ENCODE data around the gene CACFD1.

CACFD1 gene

GRCh38 chr9:133454325-133454724 lies 5.5 kb upstream of the CACFD1 start:
- no peak overlapping the region for H3K27ac ChIP-seq
- TF ChIP-seq ZFX (IDR thresholded peaks at IDR 0.05; ENCODE audit: borderline replicate concordance) (no peak), CTCF (IDR thresholded peaks at IDR 0.05) (no peak)

DNA sequence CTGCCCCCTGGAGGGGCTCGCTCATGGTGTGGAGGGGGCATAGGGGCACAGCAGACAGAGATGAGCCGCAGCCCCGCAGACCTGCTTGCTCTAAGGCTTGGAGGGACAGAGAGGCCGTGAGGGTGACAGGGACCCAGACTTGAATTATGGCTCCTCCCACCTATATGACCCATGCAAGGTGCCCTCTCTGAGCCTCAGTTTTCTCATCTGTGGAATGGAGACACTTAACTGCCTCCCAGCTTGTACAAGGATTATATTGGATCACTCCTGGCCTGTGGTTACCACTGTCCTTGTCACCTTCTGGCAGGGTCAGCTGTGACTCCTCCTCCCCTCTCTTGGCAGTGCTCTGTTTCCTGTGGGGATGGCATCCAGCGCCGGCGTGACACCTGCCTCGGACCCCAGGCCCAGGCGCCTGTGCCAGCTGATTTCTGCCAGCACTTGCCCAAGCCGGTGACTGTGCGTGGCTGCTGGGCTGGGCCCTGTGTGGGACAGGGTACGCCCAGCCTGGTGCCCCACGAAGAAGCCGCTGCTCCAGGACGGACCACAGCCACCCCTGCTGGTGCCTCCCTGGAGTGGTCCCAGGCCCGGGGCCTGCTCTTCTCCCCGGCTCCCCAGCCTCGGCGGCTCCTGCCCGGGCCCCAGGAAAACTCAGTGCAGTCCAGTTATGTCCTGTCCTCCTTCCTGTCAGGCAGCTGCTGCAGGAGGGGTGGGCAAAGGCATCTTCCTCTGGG lies 4.7 kb upstream of the CACFD1 start:
- no peak overlapping the region for H3K27ac ChIP-seq
- TF ChIP-seq CTCF (IDR thresholded peaks at IDR 0.05) (no peak), ZFX (IDR thresholded peaks at IDR 0.05; ENCODE audit: borderline replicate concordance) (no peak)

DNA sequence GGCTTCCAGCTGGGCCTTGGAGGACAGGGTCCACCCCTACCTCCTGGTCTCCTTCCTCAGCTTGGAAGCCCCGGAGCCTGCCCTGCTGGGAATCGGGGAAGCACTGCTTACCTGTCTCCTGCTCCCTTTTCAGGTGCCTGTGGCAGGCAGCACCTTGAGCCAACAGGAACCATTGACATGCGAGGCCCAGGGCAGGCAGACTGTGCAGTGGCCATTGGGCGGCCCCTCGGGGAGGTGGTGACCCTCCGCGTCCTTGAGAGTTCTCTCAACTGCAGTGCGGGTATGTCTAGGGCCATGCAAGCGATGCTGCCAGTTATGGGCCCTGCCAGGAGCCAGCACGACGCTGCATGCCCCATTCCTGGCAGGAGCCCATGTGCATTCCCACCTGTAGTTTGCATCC lies 3.8 kb upstream of the CACFD1 start:
- no peak overlapping the region for H3K27ac ChIP-seq
- TF ChIP-seq ZFX (IDR thresholded peaks at IDR 0.05; ENCODE audit: borderline replicate concordance), result no peak
- no peak for TF ChIP-seq CTCF (IDR thresholded peaks at IDR 0.05)

- H3K27ac ChIP-seq, result no peak overlapping the region
- no peak for TF ChIP-seq CTCF (IDR thresholded peaks at IDR 0.05)
- TF ChIP-seq ZFX (IDR thresholded peaks at IDR 0.05; ENCODE audit: borderline replicate concordance), result no peak
These were observed 3.4 kb upstream of the CACFD1 start for GRCh38 chr9:133456409-133456808.

- no peak overlapping the region for H3K27ac ChIP-seq
- TF ChIP-seq ZFX (IDR thresholded peaks at IDR 0.05; ENCODE audit: borderline replicate concordance), result no peak
- no peak for TF ChIP-seq CTCF (IDR thresholded peaks at IDR 0.05)
These were observed 2.5 kb upstream of the CACFD1 start for GRCh38 chr9:133457233-133457632.

DNA sequence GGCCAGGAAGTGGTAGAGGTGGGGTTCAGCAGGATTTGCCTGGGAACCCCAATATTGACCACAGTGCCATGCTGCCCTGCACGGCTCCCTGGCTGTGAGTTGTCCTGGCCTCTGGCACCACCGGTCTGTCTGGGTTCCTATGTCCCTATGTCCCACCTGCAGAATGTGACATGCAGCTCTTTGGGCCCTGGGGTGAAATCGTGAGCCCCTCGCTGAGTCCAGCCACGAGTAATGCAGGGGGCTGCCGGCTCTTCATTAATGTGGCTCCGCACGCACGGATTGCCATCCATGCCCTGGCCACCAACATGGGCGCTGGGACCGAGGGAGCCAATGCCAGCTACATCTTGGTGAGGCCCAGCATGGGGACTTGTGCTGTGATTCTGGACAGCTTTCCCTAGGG lies 2.0 kb upstream of the CACFD1 start:
- H3K27ac ChIP-seq, result no peak overlapping the region

More for the DNA sequence above, 2.0 kb upstream of the CACFD1 start:
- TF ChIP-seq CTCF (IDR thresholded peaks at IDR 0.05) (no peak), ZFX (IDR thresholded peaks at IDR 0.05; ENCODE audit: borderline replicate concordance) (no peak)
